Panc1 (cell line): ENCODE data around the gene DUSP1.

Experiments used
- CTCF ChIP-seq: fragments of 450-650 bp; IDR thresholded peaks from 2 replicates; pipeline ENCODE4 v1.5.1; 2017; ENCODE audit warnings: mild to moderate bottlenecking
- REST ChIP-seq, 2 experiments: IDR thresholded peaks; 2 replicates each; pipeline ENCODE4 v1.6.1; 2011 to 2012; ENCODE audit warnings: low read depth in 2 of 2, control low read depth in 1 of 2, low read length in 1 of 2, mild to moderate bottlenecking in 1 of 2, moderate library complexity in 1 of 2; ENCODE audit not compliant: insufficient read depth in 1 of 2
- SIN3A ChIP-seq: IDR thresholded peaks from 2 replicates; pipeline ENCODE4 v1.6.1; 2012; ENCODE audit warnings: low read depth, mild to moderate bottlenecking, low read length, moderate library complexity, borderline replicate concordance; ENCODE audit not compliant: insufficient read depth

GRCh38 chr5:172818081-172818480 lies 47.1 kb upstream of the DUSP1 start:
- TF ChIP-seq CTCF (no peak), SIN3A (no peak), REST (IDR thresholded peaks at IDR 0.05; ENCODE audit: insufficient read depth in 1 of 2, low read depth in 2 of 2, low read length in 1 of 2) (no peak)
